Measurements from ENCODE around the gene CEBPZOS.

GRCh38 chr2:37211212-37211611, 14.9 kb downstream of the CEBPZOS start:
- no peak for TF ChIP-seq POLR2AphosphoS5 (IDR thresholded peaks at IDR 0.05)
- no peak for TF ChIP-seq POLR2A (IDR thresholded peaks at IDR 0.05)

Data from breast epithelium (tissue), 3 donors.